ENCODE results near the gene NCKAP1.
"Not testable (repeated sequence)": the region's sequence is repeated elsewhere in the genome, so short reads cannot be mapped to it uniquely, and the experiment has no call there.

The NCKAP1 gene

GRCh38 chr2:182907081-182907830 lies 131.0 kb downstream of the NCKAP1 start:
- no peak for DNase-seq (ENCODE audit: low read depth in 3 of 3)

DNA sequence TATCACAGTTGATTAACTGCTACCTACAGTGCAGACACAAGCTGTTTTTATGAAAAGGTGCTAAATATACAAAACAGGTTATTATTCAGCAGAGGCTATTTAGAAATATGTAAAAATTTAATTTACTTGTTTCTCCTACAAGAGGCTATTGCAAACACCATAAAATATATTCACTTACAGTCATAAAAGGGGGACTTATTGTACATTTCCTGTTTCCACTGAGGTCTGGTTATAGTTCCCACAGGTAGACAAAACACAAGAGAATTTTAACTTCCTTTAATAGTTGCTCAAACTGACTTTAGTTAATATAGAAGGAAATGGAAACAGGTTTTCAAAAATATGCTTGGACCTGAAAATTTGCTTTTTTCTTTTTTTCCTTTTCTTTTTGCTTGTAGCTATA lies 131.8 kb downstream of the NCKAP1 start:
- DNase-seq (ENCODE audit: low read depth in 3 of 3): no peak

GRCh38 chr2:182904844-182905243 lies 133.4 kb downstream of the NCKAP1 start:
- no peak for DNase-seq (ENCODE audit: low read depth in 3 of 3)

DNA sequence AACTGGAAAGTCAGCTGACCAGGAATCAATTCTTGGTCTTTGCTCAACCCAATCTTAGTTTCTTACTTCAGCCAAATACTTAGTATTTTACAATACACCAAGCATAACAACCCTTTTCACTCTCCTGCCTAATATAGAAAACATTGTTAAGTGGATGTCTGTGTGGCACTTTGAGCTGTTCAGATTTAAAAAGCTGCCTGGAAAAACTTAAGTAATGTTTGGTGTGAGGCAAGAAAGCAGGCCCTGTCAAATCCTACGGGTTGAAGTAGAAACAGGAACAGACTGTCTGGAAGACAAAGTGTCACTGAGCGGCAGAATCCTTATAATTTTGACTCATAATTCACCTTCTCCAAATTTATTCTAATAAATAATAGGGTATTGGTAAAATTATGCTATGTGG lies 134.7 kb downstream of the NCKAP1 start:
- DNase-seq (ENCODE audit: low read depth in 3 of 3): no peak

DNA sequence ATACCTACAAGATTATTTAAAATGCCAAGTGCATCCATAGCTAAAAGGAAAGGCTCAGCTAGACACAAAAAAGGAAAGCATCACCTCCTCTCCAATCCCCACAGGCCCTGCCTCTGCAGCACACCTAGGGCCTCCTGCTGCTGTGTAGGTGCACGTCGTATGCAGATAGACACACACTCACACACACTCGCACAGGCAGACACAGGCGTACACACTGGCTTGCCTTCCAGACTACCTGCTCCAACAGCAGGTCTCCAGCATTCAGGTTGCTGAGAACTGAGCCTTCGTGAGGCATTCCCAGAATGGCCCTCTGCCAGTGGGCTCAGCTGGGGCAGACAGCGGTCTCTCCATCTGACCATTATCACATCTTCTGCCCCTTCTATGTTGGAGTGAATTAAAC lies 136.5 kb downstream of the NCKAP1 start:
- no peak for DNase-seq (ENCODE audit: low read depth in 3 of 3)

- DNase-seq (ENCODE audit: low read depth in 3 of 3): no peak
Measured at GRCh38 chr2:182898718-182899117, 139.5 kb downstream of the NCKAP1 start.

DNA sequence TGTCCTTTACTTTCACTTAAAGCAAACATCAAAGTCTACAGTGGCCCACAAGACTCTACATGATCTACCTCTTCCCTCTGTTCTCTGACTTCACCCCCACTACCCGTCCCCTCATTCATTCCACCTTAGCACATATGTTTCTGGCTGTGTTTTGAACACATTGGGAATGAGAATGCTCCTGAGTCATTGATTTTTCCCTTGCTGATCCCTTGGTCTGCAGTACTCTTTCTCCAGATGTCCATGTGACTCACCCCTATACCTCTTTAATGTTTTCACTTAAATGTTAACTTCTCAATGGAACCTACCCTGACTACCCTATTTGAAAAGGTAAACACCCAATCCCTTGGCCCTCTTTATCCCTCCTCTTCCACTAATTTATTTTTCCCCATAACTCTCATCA lies 141.1 kb downstream of the NCKAP1 start:
- DNase-seq (ENCODE audit: low read depth in 3 of 3): no peak

GRCh38 chr2:182895798-182896197 lies 142.5 kb downstream of the NCKAP1 start:
- DNase-seq (ENCODE audit: low read depth in 3 of 3): no peak

DNA sequence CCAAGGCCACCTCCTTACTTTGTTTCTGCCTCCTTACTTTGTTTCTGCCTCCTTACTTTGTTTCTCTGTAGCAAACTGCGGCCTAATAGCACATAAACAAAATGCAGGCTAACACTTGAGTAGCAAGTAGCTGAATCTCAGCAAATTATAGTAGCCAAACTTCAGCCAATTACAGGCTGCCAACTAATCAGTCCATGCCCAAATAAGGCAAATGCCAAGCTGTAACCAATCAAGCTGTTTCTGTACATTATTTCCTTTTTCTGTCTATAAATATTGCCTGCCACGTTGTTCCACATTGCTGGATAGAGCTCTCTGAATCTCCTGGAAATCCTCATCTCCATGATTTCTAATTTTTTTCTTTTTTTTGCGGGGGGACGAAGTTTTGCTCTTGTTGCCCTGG lies 143.1 kb downstream of the NCKAP1 start:
- DNase-seq (ENCODE audit: low read depth in 3 of 3): no peak

- DNase-seq (ENCODE audit: low read depth in 3 of 3): no peak
Measured at GRCh38 chr2:182894174-182894573, 144.1 kb downstream of the NCKAP1 start.

- no peak for DNase-seq (ENCODE audit: low read depth in 3 of 3)
Measured at GRCh38 chr2:182893666-182894065, 144.6 kb downstream of the NCKAP1 start.

DNA sequence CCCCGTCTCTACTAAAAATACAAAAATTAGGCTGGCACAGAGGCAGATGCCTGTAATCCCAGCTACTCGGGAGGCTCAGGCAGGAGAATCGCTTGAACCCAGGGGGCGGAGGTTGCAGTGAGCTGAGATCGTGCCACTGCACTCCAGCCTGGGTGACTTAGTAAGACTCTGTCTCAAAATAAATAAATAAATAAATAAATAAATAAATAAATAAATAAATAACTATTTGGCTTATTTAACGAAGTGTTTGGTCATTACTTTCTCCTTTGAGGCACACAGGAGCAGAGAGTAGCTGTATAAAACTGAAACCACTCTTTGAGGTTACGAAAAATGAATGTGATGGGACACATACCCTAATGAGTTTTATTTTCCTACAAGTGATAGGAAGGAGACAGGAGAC lies 145.2 kb downstream of the NCKAP1 start:
- DNase-seq (ENCODE audit: low read depth in 3 of 3): not testable (repeated sequence)

- no peak for DNase-seq (ENCODE audit: low read depth in 3 of 3)
Measured at GRCh38 chr2:182891611-182892010, 146.6 kb downstream of the NCKAP1 start.

- no peak for DNase-seq (ENCODE audit: low read depth in 3 of 3)
Measured at GRCh38 chr2:182890773-182891378, 147.4 kb downstream of the NCKAP1 start.

DNA sequence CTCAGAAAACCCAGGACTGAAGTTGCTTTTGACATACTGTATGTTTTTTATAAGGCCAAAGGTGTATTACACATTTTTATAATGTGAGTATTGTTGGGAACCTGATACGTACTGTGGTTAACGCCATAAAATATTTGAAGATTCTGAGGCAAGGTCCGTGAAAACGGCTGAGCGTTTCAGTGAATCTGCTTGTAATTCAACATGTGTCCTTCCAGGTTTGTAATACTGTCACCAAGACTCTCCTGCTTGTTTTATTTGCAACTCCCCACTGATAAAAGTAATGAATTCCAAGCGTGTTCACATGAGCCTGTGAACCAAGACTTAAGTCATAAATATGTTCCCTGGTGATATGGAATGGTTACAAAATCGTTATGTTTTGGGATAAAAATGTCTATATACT lies 148.0 kb downstream of the NCKAP1 start:
- DNase-seq (ENCODE audit: low read depth in 3 of 3): no peak

- no peak for DNase-seq (ENCODE audit: low read depth in 3 of 3)
Measured at GRCh38 chr2:182887753-182888415, 150.4 kb downstream of the NCKAP1 start.

GRCh38 chr2:182887093-182887492 lies 151.2 kb downstream of the NCKAP1 start:
- DNase-seq (ENCODE audit: low read depth in 3 of 3): no peak

- DNase-seq (ENCODE audit: low read depth in 3 of 3): no peak
Measured at GRCh38 chr2:182885771-182886170, 152.5 kb downstream of the NCKAP1 start.

DNA sequence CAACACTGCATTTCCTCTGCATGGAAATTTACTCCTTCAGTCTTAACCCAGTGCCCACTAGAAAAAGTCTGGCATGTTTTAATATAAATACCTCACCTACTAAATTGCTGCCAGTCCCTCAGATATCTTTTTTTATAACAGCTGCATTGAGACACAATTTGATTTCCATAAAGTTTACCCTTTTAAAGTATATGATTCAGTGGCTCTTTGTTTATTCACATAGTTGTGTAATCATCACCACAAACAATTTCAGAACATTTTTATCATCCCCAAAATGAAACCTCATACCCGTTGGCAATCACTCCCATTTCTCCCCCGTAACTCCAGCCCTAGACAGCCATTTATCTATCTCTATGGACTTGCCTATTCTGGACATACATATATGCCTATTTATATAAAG lies 154.8 kb downstream of the NCKAP1 start:
- no peak for DNase-seq (ENCODE audit: low read depth in 3 of 3)

DNA sequence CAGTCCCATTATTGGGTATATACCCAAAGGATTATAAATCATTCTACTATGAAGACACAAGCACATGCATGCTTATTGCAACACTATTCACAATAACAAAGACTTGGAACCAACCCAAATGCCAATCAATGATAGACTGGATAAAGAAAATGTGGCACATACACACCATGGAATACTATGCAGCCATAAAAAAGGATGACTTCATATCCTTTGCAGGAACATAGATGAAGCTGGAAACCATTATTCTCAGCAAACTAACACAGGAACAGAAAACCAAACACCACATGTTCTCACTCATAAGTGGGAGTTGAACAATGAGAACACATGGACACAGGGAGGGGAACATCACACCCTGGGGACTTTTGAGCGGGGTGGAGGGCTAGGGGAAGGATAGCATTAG lies 158.2 kb downstream of the NCKAP1 start:
- not testable (repeated sequence) for DNase-seq (ENCODE audit: low read depth in 3 of 3)

- DNase-seq (ENCODE audit: low read depth in 3 of 3): not testable (repeated sequence)
Measured at GRCh38 chr2:182876653-182877052, 161.6 kb downstream of the NCKAP1 start.

GRCh38 chr2:182870227-182870626 lies 168.0 kb downstream of the NCKAP1 start:
- no peak for DNase-seq (ENCODE audit: low read depth in 3 of 3)
